Neural progenitor cell (in vitro differentiated cells): ENCODE measurements around the gene KLC3. TPM values are rescaled to one million over a fixed set of nuclear protein-coding genes. Genes with fewer than 3 reads are reported as not detected.

Experiments
- DNase-seq: peaks from one replicate; pipeline ENCODE4 v3.0.0-alpha.2; 2016; ENCODE audit warnings: low spot score
- H2AFZ ChIP-seq: fragments of 200-600 bp; sonication (generic); replicated peaks from 2 replicates; pipeline ENCODE4 v1.6.1; 2016; ENCODE audit warnings: antibody characterized with exemption
- H3F3A ChIP-seq: fragments of 200-600 bp; sonication (generic); 2 replicates; pipeline ENCODE4 v1.6.1; 2016; ENCODE audit warnings: antibody characterized with exemption, low read depth
- H3K27ac ChIP-seq: fragments of 200-600 bp; sonication (generic); 2 replicates; pipeline ENCODE4 v1.5.1; 2016; ENCODE audit warnings: mild to moderate bottlenecking
- H3K27me3 ChIP-seq: fragments of 200-600 bp; sonication (generic); 2 replicates; pipeline ENCODE4 v1.6.1; 2016; ENCODE audit warnings: mild to moderate bottlenecking, moderate library complexity
- H3K36me3 ChIP-seq: fragments of 200-600 bp; sonication (generic); 2 replicates; pipeline ENCODE4 v1.5.1; 2016
- H3K4me1 ChIP-seq: fragments of 200-600 bp; sonication (generic); 2 replicates; pipeline ENCODE4 v1.6.1; 2016; ENCODE audit warnings: mixed run types
- H3K4me2 ChIP-seq: fragments of 200-600 bp; sonication (generic); 2 replicates; pipeline ENCODE4 v1.6.1; 2016
- H3K4me3 ChIP-seq: fragments of 200-600 bp; sonication (generic); 2 replicates; pipeline ENCODE4 v1.5.1; 2016
- H3K79me2 ChIP-seq: fragments of 200-600 bp; sonication (generic); 2 replicates; pipeline ENCODE4 v1.6.1; 2016; ENCODE audit warnings: low read depth
- H3K9ac ChIP-seq: fragments of 200-600 bp; sonication (generic); 2 replicates; pipeline ENCODE4 v1.6.1; 2016
- H3K9me3 ChIP-seq: fragments of 200-600 bp; sonication (generic); 2 replicates; pipeline ENCODE4 v1.5.1; 2016; ENCODE audit warnings: low read depth
- H4K20me1 ChIP-seq: fragments of 200-600 bp; sonication (generic); 2 replicates; pipeline ENCODE4 v1.6.1; 2016; ENCODE audit warnings: low read depth
- H3K27ac Mint-ChIP-seq: 3 replicates; pipeline ENCODE4 v1.8.0; 2021; ENCODE audit warnings: mixed read lengths
- H3K27me3 Mint-ChIP-seq: 2 replicates; pipeline ENCODE4 v1.8.0; 2022; ENCODE audit warnings: low read depth, mild to moderate bottlenecking, inconsistent platforms, moderate library complexity, mixed read lengths; ENCODE audit not compliant: insufficient read depth
- H3K36me3 Mint-ChIP-seq: 3 replicates; pipeline ENCODE4 v1.8.0; 2021; ENCODE audit warnings: mixed read lengths
- H3K4me1 Mint-ChIP-seq: 3 replicates; pipeline ENCODE4 v1.8.0; 2021; ENCODE audit warnings: mixed read lengths
- H3K4me3 Mint-ChIP-seq: 3 replicates; pipeline ENCODE4 v1.8.0; 2021; ENCODE audit warnings: mild to moderate bottlenecking, moderate library complexity, mixed read lengths
- H3K9me3 Mint-ChIP-seq: 3 replicates; pipeline ENCODE4 v1.8.0; 2020; ENCODE audit warnings: mixed read lengths
- EZH2 ChIP-seq: fragments of 200-600 bp; sonication (generic); IDR thresholded peaks from 2 replicates; pipeline ENCODE4 v1.6.1; 2017; ENCODE audit warnings: antibody characterized with exemption, mild to moderate bottlenecking, moderate library complexity
- EZH2phosphoT487 ChIP-seq: fragments of 200-600 bp; sonication (generic); IDR thresholded peaks from 2 replicates; pipeline ENCODE4 v1.6.1; 2017; ENCODE audit warnings: antibody characterized with exemption
- total RNA-seq: library from RNA; depleted of rRNA; stranded (reverse); fragments of >200 nt; gene quantifications from 2 replicates; pipeline ENCODE4 v1.2.3, GENCODE V29; 2015; ENCODE audit warnings: low replicate concordance
- TF ChIP-seq, protein P1 (sequence below): fragments of 200-600 bp; sonication (generic); IDR thresholded peaks from 2 replicates; pipeline ENCODE4 v1.5.1; 2017; ENCODE audit warnings: antibody characterized with exemption, mild to moderate bottlenecking

The KLC3 gene
- total RNA-seq, 1 donor from 2014 or later = not detected

DNA sequence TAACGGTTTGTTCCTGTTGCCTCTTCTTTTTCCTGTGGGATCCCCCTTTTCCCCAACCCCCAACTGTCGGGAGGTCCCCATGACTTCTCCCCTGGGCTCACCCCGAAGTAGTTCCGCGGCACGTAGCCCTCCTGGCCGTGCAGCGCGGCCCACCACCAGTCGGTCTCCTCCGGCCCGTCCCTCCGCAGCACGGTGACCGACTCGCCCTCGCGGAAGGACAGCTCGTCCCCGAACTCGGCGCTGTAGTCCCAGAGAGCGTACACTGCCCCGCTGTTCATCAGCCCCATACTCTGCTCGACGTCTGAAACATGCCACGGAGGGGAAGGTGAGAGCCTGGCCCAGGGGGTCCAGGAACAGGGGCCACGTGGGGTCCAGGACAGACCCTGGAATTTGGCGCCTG is 41.9 kb downstream of the KLC3 start:
- H3K36me3 Mint-ChIP-seq = no peaks in the 10 kb centered on the region

DNA sequence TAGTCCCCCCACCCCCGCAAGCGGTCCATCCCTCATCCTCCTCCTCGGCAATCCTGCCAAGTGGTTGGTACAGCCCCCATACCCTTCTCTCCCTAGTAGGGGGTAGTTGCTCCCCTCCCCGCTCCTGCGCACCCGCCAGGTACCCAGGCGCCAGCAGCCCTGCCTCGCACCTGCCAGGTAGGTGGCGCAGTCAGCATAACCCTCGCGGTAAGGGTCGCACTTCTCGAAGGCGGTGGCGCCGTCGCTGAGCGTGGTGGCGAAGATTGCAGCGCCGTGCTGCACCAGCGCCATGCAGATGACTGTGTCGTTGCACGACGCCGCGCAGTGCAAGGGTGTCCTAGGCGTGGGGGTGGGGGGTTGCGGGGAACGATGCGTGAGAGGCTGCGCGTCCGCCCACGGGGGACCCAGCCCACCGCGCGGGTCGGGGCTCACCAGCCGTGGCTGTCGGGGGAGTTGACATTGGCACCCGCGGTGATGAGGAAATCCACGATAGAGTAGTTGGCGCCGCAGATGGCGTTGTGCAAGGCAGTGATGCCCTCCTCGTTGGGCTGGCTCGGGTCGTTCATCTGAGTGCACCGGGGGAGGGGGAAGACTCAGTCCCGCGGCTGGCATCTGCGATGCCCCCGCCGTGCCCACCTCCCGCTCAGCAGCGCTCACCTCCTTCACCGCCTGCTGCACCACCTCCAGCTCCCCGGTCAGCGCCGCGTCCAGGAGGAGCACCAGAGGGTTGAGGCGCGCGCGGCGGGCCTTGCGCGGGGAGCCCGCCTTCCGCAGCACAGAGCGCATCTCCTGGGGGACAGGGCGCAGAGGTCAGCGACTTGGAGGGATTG is 45.1 kb downstream of the KLC3 start:
- Histone ChIP-seq H3K36me3 (no peaks in the 10 kb centered on the region), H3K4me2 (peak overlapping the region; percentile 27), H3K9me3 (no peaks in the 10 kb centered on the region), H2AFZ (no peak overlapping the region), H3K4me3 (no peak overlapping the region), H3K79me2 (no peaks in the 10 kb centered on the region), H4K20me1 (no peaks in the 10 kb centered on the region), H3K9ac (no peak overlapping the region), H3K4me1 (no peaks in the 10 kb centered on the region), H3K27me3 (peaks cover 31% of the 10 kb centered on the region), H3K27ac (no peak overlapping the region), H3F3A (no peaks in the 10 kb centered on the region)
- Mint-ChIP-seq H3K4me3 (no peak overlapping the region), H3K36me3 (no peaks in the 10 kb centered on the region), H3K27ac (no peak overlapping the region), H3K9me3 (no peaks in the 10 kb centered on the region), H3K27me3 (peaks cover 3% of the 10 kb centered on the region), H3K4me1 (peaks cover 2% of the 10 kb centered on the region)
- DNase-seq = peak; percentile 19
- TF ChIP-seq, protein P1, sequence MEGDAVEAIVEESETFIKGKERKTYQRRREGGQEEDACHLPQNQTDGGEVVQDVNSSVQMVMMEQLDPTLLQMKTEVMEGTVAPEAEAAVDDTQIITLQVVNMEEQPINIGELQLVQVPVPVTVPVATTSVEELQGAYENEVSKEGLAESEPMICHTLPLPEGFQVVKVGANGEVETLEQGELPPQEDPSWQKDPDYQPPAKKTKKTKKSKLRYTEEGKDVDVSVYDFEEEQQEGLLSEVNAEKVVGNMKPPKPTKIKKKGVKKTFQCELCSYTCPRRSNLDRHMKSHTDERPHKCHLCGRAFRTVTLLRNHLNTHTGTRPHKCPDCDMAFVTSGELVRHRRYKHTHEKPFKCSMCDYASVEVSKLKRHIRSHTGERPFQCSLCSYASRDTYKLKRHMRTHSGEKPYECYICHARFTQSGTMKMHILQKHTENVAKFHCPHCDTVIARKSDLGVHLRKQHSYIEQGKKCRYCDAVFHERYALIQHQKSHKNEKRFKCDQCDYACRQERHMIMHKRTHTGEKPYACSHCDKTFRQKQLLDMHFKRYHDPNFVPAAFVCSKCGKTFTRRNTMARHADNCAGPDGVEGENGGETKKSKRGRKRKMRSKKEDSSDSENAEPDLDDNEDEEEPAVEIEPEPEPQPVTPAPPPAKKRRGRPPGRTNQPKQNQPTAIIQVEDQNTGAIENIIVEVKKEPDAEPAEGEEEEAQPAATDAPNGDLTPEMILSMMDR = no peak
- TF ChIP-seq EZH2phosphoT487 (peak; percentile 46), EZH2 (peak; percentile 54)

More for the DNA sequence above, 41.9 kb downstream of the KLC3 start:
- no peaks in the 10 kb centered on the region for H3K36me3 ChIP-seq
- H3K4me1 Mint-ChIP-seq = peaks cover 5% of the 10 kb centered on the region
- H3K27me3 Mint-ChIP-seq = peaks cover 8% of the 10 kb centered on the region
- no peaks in the 10 kb centered on the region for H3K79me2 ChIP-seq
- no peak overlapping the region for H3K9ac ChIP-seq
- H3K27ac Mint-ChIP-seq = no peak overlapping the region
- no peak overlapping the region for H3K4me2 ChIP-seq
- no peaks in the 10 kb centered on the region for H3K9me3 Mint-ChIP-seq
- H3K9me3 ChIP-seq = no peaks in the 10 kb centered on the region
- no peak overlapping the region for H2AFZ ChIP-seq
- TF ChIP-seq, protein P1 = no peak
- TF ChIP-seq EZH2 (no peak), EZH2phosphoT487 (no peak)
- no peak overlapping the region for H3K27ac ChIP-seq
- H3K4me3 ChIP-seq = no peak overlapping the region
- H4K20me1 ChIP-seq = no peaks in the 10 kb centered on the region
- H3K27me3 ChIP-seq = peaks cover 31% of the 10 kb centered on the region
- DNase-seq = no peak
- peaks cover 4% of the 10 kb centered on the region for H3K4me1 ChIP-seq
- no peak overlapping the region for H3K4me3 Mint-ChIP-seq
- H3F3A ChIP-seq = peaks cover 6% of the 10 kb centered on the region

DNA sequence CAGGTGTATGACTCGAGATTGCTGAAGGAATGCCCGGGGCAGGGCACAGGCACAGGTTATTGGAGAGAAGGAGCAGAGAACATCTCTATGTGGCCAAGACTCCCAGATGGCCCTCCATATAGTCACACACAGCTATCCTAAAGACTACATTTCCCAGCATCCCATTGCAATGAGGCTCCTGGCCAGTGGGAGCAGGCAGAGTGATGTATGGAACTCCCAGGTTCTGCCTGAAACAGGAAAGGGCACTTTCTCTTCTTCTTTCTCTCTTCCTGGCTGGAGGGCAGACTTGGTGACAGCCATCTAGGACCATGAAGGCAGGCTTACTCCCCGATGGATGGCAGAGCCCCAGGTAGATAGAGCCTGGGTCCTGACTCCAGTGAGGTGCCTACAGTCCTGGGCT is 50.8 kb downstream of the KLC3 start:
- Histone ChIP-seq H3K9me3 (no peaks in the 10 kb centered on the region), H3K27ac (no peak overlapping the region), H4K20me1 (peaks cover 4% of the 10 kb centered on the region), H3K4me1 (no peaks in the 10 kb centered on the region), H2AFZ (no peak overlapping the region), H3F3A (peaks cover 5% of the 10 kb centered on the region), H3K4me2 (no peak overlapping the region), H3K9ac (no peak overlapping the region), H3K27me3 (peaks cover 25% of the 10 kb centered on the region), H3K36me3 (no peaks in the 10 kb centered on the region), H3K79me2 (no peaks in the 10 kb centered on the region), H3K4me3 (no peak overlapping the region)
- peak; percentile 40 for DNase-seq
- Mint-ChIP-seq H3K4me1 (no peaks in the 10 kb centered on the region), H3K27ac (peak overlapping the region; percentile 91), H3K36me3 (no peaks in the 10 kb centered on the region), H3K4me3 (no peak overlapping the region), H3K9me3 (no peaks in the 10 kb centered on the region), H3K27me3 (peaks cover 3% of the 10 kb centered on the region)
- TF ChIP-seq EZH2 = no peak
- TF ChIP-seq, protein P1 = no peak
- no peak for TF ChIP-seq EZH2phosphoT487
